MM.1S (cell line): Measurements from ENCODE around the gene MDK.

Experiments used
- DNase-seq: peaks from one replicate; pipeline ENCODE4 v3.0.0-alpha.2; 2015
- H2AFZ ChIP-seq: fragments of 300-600 bp; sonication (generic); 2 replicates; pipeline ENCODE4 v1.6.0; 2016; ENCODE audit warnings: antibody characterized with exemption, low read length
- H3F3A ChIP-seq: fragments of 300-600 bp; sonication (generic); 2 replicates; pipeline ENCODE4 v1.6.1; 2016; ENCODE audit warnings: mild to moderate bottlenecking, antibody characterized with exemption, low read length, moderate library complexity, mixed read lengths; ENCODE audit not compliant: insufficient read depth
- H3K27ac ChIP-seq: fragments of 300-600 bp; sonication (generic); 2 replicates; pipeline ENCODE4 v1.5.1; 2016; ENCODE audit warnings: mild to moderate bottlenecking, low read length
- H3K27me3 ChIP-seq: fragments of 300-600 bp; sonication (generic); replicated peaks from 2 replicates; pipeline ENCODE4 v1.6.0; 2016; ENCODE audit warnings: low read length; ENCODE audit not compliant: insufficient read depth
- H3K36me3 ChIP-seq: fragments of 300-600 bp; sonication (generic); replicated peaks from 2 replicates; pipeline ENCODE4 v1.6.1; 2016; ENCODE audit warnings: mild to moderate bottlenecking, low read length, mixed read lengths; ENCODE audit not compliant: insufficient read depth
- H3K4me1 ChIP-seq: fragments of 300-600 bp; sonication (generic); 2 replicates; pipeline ENCODE4 v1.6.1; 2016; ENCODE audit warnings: low read length, mixed read lengths
- H3K4me2 ChIP-seq: fragments of 300-600 bp; sonication (generic); 2 replicates; pipeline ENCODE4 v1.6.0; 2016; ENCODE audit warnings: low read depth, low read length
- H3K4me3 ChIP-seq: fragments of 300-600 bp; sonication (generic); 2 replicates; pipeline ENCODE4 v1.5.1; 2016; ENCODE audit warnings: low read length, mixed read lengths
- H3K79me2 ChIP-seq: fragments of 300-600 bp; sonication (generic); 2 replicates; pipeline ENCODE4 v1.6.1; 2016; ENCODE audit warnings: mixed run types, low read length, mixed read lengths
- H3K9ac ChIP-seq: fragments of 300-600 bp; sonication (generic); 2 replicates; pipeline ENCODE4 v1.6.1; 2016; ENCODE audit warnings: low read length, mixed read lengths
- H3K9me2 ChIP-seq: fragments of 300-600 bp; sonication (generic); replicated peaks from 2 replicates; pipeline ENCODE4 v1.6.1; 2016; ENCODE audit warnings: mild to moderate bottlenecking, low read length, mixed read lengths; ENCODE audit not compliant: insufficient read depth
- H3K9me3 ChIP-seq: fragments of 300-600 bp; sonication (generic); replicated peaks from 2 replicates; pipeline ENCODE4 v1.6.1; 2016; ENCODE audit warnings: mild to moderate bottlenecking, low read length, mixed read lengths; ENCODE audit not compliant: insufficient read depth
- H4K20me1 ChIP-seq: fragments of 300-600 bp; sonication (generic); 2 replicates; pipeline ENCODE4 v1.6.1; 2016; ENCODE audit warnings: mild to moderate bottlenecking, low read length, moderate library complexity, mixed read lengths; ENCODE audit not compliant: insufficient read depth
- EZH2 ChIP-seq: fragments of 300-600 bp; sonication (generic); optimal IDR thresholded peaks from 2 replicates; pipeline ENCODE3; 2017; ENCODE audit warnings: low read depth, mild to moderate bottlenecking, antibody characterized with exemption, low read length, mixed read lengths
- EZH2phosphoT487 ChIP-seq: fragments of 300-600 bp; sonication (generic); IDR thresholded peaks from 2 replicates; pipeline ENCODE4 v1.6.1; 2018; ENCODE audit warnings: antibody characterized with exemption, low read length
- TF ChIP-seq, protein P1 (sequence below): fragments of 300-600 bp; sonication (generic); IDR thresholded peaks from 2 replicates; pipeline ENCODE4 v1.5.1; 2016; ENCODE audit warnings: antibody characterized with exemption, low read length, mixed read lengths

Gene MDK

DNA sequence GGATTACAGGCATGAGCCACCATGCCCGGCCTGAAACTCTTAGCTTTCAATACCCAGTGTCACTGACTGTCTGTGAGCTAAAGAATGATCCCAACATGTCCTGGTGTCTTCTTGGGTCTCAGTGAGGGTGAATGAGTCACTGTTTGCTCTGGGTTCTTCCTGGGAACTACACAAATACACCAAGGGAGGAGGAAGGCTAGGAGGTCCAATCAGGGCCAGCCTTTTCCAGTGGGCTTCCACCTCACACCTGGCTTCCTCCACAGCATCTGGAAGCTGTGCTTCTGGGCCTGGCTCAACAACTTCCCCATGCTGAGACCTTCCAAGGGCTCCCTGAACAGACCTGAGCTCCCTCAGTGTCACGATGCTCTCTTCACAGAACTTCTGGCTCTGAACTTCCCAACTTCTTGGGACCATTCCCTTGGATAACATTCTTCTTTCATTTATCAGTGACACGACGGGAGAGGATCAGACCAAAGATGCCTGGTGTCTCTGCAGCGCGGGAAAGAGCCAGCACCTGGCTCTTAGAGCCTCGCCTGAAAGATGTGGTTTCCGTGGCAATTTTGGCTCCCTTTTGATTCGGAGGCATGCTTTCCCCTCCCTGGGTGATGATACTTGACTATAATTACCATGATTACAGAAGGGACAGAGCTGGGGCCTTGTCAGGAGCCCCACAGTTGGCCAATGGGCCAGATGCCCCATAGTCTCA, 32.4 kb downstream of the MDK start:
- no peak overlapping the region for H3K9ac ChIP-seq
- H3K4me1 ChIP-seq, result no peaks in the 10 kb centered on the region
- H3K27ac ChIP-seq, result no peak overlapping the region
- H2AFZ ChIP-seq, result no peak overlapping the region
- no peaks in the 10 kb centered on the region for H3F3A ChIP-seq
- H3K36me3 ChIP-seq, result no peaks in the 10 kb centered on the region
- H4K20me1 ChIP-seq, result no peaks in the 10 kb centered on the region
- DNase-seq, result no peak
- no peaks in the 10 kb centered on the region for H3K79me2 ChIP-seq
- H3K4me2 ChIP-seq, result no peak overlapping the region
- no peaks in the 10 kb centered on the region for H3K27me3 ChIP-seq
- TF ChIP-seq EZH2 (no peak), EZH2phosphoT487 (no peak)
- TF ChIP-seq, protein P1, sequence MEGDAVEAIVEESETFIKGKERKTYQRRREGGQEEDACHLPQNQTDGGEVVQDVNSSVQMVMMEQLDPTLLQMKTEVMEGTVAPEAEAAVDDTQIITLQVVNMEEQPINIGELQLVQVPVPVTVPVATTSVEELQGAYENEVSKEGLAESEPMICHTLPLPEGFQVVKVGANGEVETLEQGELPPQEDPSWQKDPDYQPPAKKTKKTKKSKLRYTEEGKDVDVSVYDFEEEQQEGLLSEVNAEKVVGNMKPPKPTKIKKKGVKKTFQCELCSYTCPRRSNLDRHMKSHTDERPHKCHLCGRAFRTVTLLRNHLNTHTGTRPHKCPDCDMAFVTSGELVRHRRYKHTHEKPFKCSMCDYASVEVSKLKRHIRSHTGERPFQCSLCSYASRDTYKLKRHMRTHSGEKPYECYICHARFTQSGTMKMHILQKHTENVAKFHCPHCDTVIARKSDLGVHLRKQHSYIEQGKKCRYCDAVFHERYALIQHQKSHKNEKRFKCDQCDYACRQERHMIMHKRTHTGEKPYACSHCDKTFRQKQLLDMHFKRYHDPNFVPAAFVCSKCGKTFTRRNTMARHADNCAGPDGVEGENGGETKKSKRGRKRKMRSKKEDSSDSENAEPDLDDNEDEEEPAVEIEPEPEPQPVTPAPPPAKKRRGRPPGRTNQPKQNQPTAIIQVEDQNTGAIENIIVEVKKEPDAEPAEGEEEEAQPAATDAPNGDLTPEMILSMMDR, result no peak
- no peaks in the 10 kb centered on the region for H3K9me3 ChIP-seq
- H3K4me3 ChIP-seq, result no peak overlapping the region
- H3K9me2 ChIP-seq, result no peaks in the 10 kb centered on the region

DNA sequence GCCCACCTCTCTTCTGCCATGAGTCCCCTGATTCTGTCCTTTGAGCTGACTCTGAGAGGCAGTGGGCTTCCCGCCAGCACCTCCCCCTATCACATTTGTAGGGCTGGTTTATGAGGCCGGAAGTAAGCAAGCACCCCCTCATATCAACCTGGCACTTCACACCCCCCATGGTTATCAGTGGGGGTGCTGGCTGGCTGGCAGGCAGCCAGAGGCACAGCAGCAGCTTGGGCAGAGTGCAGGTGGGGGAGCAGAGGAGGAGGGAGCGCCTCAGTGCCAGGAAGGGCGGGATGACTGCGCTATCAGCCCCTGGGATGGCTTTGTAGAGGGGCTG, 33.0 kb downstream of the MDK start:
- Histone ChIP-seq H3K4me3 (no peak overlapping the region), H3K9ac (no peak overlapping the region), H3K9me3 (no peaks in the 10 kb centered on the region), H3K4me2 (no peak overlapping the region), H3F3A (no peaks in the 10 kb centered on the region), H3K27ac (no peak overlapping the region), H2AFZ (no peak overlapping the region), H4K20me1 (no peaks in the 10 kb centered on the region), H3K79me2 (no peaks in the 10 kb centered on the region), H3K27me3 (no peaks in the 10 kb centered on the region), H3K9me2 (no peaks in the 10 kb centered on the region), H3K4me1 (no peaks in the 10 kb centered on the region), H3K36me3 (no peaks in the 10 kb centered on the region)
- no peak for TF ChIP-seq EZH2phosphoT487
- TF ChIP-seq EZH2, result no peak
- TF ChIP-seq, protein P1, result no peak
- DNase-seq, result no peak

DNA sequence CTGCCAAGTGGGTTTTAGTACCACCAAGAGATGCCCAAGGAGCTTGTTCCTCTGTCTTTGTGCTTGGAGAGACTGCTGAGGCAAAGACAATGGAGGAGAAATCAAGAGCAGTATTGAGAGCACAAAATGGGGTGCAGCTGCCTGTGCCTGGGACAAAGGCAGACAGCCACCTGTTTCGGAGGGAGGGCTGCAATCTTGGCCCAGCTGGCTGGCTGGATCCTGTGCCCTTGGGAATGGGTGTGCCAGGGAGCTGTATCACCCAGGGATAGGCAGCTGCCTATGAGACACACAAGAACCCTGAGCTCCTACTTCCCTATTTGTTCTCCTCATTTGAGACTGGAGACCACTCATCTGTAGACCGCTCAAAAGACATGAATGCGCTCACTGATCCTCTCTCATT, 33.4 kb downstream of the MDK start:
- no peak overlapping the region for H3K27ac ChIP-seq
- no peaks in the 10 kb centered on the region for H3K36me3 ChIP-seq
- DNase-seq, result no peak

DNA sequence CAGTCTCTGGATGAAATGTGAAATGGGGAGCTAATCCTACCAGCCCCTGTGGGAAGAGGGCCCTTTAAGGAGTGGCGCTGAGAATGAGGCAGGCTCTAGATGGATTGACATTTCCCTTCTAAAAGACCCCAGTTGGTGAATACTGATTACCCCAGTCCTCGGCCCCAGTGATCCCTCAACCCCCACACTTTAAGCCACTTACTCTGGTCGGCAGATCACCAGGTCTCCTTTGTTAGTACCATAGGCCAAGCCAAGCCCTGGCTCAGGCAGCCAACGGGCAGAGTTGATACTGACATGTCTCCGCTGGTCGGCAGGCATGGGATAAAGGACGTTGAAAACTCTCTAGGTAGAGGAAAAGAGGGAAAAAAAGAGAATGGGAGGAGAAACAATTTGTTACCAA, 36.2 kb downstream of the MDK start:
- H3K36me3 ChIP-seq, result no peaks in the 10 kb centered on the region
- no peaks in the 10 kb centered on the region for H3K27me3 ChIP-seq
- no peak overlapping the region for H3K4me3 ChIP-seq
- no peak overlapping the region for H3K27ac ChIP-seq
- H3K9ac ChIP-seq, result no peak overlapping the region
- no peak overlapping the region for H2AFZ ChIP-seq
- no peaks in the 10 kb centered on the region for H3K79me2 ChIP-seq
- no peaks in the 10 kb centered on the region for H3K9me3 ChIP-seq
- no peak overlapping the region for H3K4me2 ChIP-seq
- TF ChIP-seq, protein P1, result no peak
- TF ChIP-seq EZH2 (no peak), EZH2phosphoT487 (no peak)
- H3K9me2 ChIP-seq, result no peaks in the 10 kb centered on the region
- no peaks in the 10 kb centered on the region for H3K4me1 ChIP-seq
- no peak for DNase-seq
- H3F3A ChIP-seq, result no peaks in the 10 kb centered on the region
- no peaks in the 10 kb centered on the region for H4K20me1 ChIP-seq

More for the DNA sequence above, 33.4 kb downstream of the MDK start:
- Histone ChIP-seq H3K4me1 (no peaks in the 10 kb centered on the region), H3K9me2 (no peaks in the 10 kb centered on the region), H3K4me2 (no peak overlapping the region), H3K4me3 (no peak overlapping the region), H3F3A (no peaks in the 10 kb centered on the region), H2AFZ (no peak overlapping the region), H3K9me3 (no peaks in the 10 kb centered on the region), H3K79me2 (no peaks in the 10 kb centered on the region), H4K20me1 (no peaks in the 10 kb centered on the region), H3K9ac (no peak overlapping the region), H3K27me3 (no peaks in the 10 kb centered on the region)
- TF ChIP-seq EZH2phosphoT487 (no peak), EZH2 (no peak)
